ENCODE measurements around the gene TSPAN5.

GRCh38 chr4:98653890-98654867 lies 4.2 kb downstream of the TSPAN5 start:
- TF ChIP-seq CTCF (conservative IDR thresholded peaks at IDR 0.05; ENCODE audit: low read depth, low read length): no peak
- no peak for TF ChIP-seq RCOR1 (IDR thresholded peaks at IDR 0.05; ENCODE audit: insufficient replicate concordance, low read length)
- peak; percentile 34; the same call in 1 of the 2 replicates for TF ChIP-seq POLR2A (IDR thresholded peaks at IDR 0.05; ENCODE audit: low read depth, low read length)
- TF ChIP-seq CEBPB (IDR thresholded peaks at IDR 0.05; ENCODE audit: low read depth, low read length): no peak
- TF ChIP-seq MXI1 (IDR thresholded peaks at IDR 0.05; ENCODE audit: borderline replicate concordance, low read depth, low read length): peak; percentile 95
- peak; percentile 56 for TF ChIP-seq FOS (IDR thresholded peaks at IDR 0.05; ENCODE audit: low read depth, low read length)
- no peak for TF ChIP-seq MAFK (IDR thresholded peaks at IDR 0.05; ENCODE audit: low read depth, low read length)
- no peak for TF ChIP-seq RAD21 (IDR thresholded peaks at IDR 0.05; ENCODE audit: low read length)
- peak; percentile 72 for TF ChIP-seq USF2 (IDR thresholded peaks at IDR 0.05; ENCODE audit: low read depth, low read length)
- no peak for TF ChIP-seq MAZ (IDR thresholded peaks at IDR 0.05; ENCODE audit: borderline replicate concordance, low read depth, low read length)
- TF ChIP-seq SMC3 (IDR thresholded peaks at IDR 0.05; ENCODE audit: low read depth, low read length): no peak
- TF ChIP-seq ELK1 (IDR thresholded peaks at IDR 0.05; ENCODE audit: borderline replicate concordance, low read depth, low read length): no peak
- no peak for TF ChIP-seq NFE2L2 (IDR thresholded peaks at IDR 0.05; ENCODE audit: low read depth, low read length)
- TF ChIP-seq RFX5 (IDR thresholded peaks at IDR 0.05; ENCODE audit: low read depth, low read length): no peak

Data from IMR-90 (cell line).